Islet precursor cell (in vitro differentiated cells): Measurements from ENCODE around the gene ZNF107.

Experiments
- DNase-seq: peaks from one replicate; pipeline ENCODE4 v3.0.0-alpha.2; 2018

The ZNF107 gene

GRCh38 chr7:64665980-64666662 is at the start of gene ZNF107:
TSS of gene ZNF107 (plus strand) at chr7:64666133. CDS start at chr7:64666283, 150 bp downstream.
- peak; percentile 89 for DNase-seq

- no peak for DNase-seq
Measured at GRCh38 chr7:64618785-64619456, 47.0 kb upstream of the ZNF107 start.

GRCh38 chr7:64619705-64620104 is 46.2 kb upstream of the ZNF107 start:
- DNase-seq, result no peak

- DNase-seq, result no peak
Measured at GRCh38 chr7:64621656-64622055, 44.3 kb upstream of the ZNF107 start.

- DNase-seq, result no peak
Measured at GRCh38 chr7:64625114-64626082, 40.5 kb upstream of the ZNF107 start.

GRCh38 chr7:64626083-64626469 is 39.9 kb upstream of the ZNF107 start:
- no peak for DNase-seq

- no peak for DNase-seq
Measured at GRCh38 chr7:64626557-64626956, 39.4 kb upstream of the ZNF107 start.

- DNase-seq, result no peak
Measured at GRCh38 chr7:64628192-64628591, 37.7 kb upstream of the ZNF107 start.

- no peak for DNase-seq
Measured at GRCh38 chr7:64628721-64629120, 37.2 kb upstream of the ZNF107 start.

GRCh38 chr7:64630496-64630895 is 35.4 kb upstream of the ZNF107 start:
- DNase-seq, result no peak

GRCh38 chr7:64632029-64632428 is 33.9 kb upstream of the ZNF107 start:
- no peak for DNase-seq

GRCh38 chr7:64633401-64633800 is 32.5 kb upstream of the ZNF107 start:
- no peak for DNase-seq

GRCh38 chr7:64634406-64635062 is 31.4 kb upstream of the ZNF107 start:
- DNase-seq, result no peak

- no peak for DNase-seq
Measured at GRCh38 chr7:64636386-64636785, 29.5 kb upstream of the ZNF107 start.

- no peak for DNase-seq
Measured at GRCh38 chr7:64637521-64638445, 28.1 kb upstream of the ZNF107 start.

GRCh38 chr7:64638822-64639221 is 27.1 kb upstream of the ZNF107 start:
- DNase-seq, result no peak

- DNase-seq, result no peak
Measured at GRCh38 chr7:64639267-64640001, 26.5 kb upstream of the ZNF107 start.

- DNase-seq, result no peak
Measured at GRCh38 chr7:64640504-64640903, 25.4 kb upstream of the ZNF107 start.

- DNase-seq, result no peak
Measured at GRCh38 chr7:64642046-64642445, 23.9 kb upstream of the ZNF107 start.

- DNase-seq, result no peak
Measured at GRCh38 chr7:64642875-64643274, 23.1 kb upstream of the ZNF107 start.

- DNase-seq, result no peak
Measured at GRCh38 chr7:64643566-64643965, 22.4 kb upstream of the ZNF107 start.
